K562 (cell line): Measurements from ENCODE around the gene MPDZ. TPM values are rescaled to one million over a fixed set of nuclear protein-coding genes. Genes with fewer than 3 reads are reported as not detected.

Experiments
- ATAC-seq: fragments of 200-7000 bp; cut with Tn5 transposase; 3 replicates; pipeline ENCODE4 v1.9.1; 2020; ENCODE audit warnings: moderate library complexity
- BruUV-seq: library from RNA; stranded (reverse); fragments of 400-500 nt; replicated peaks from 2 replicates; lab custom pipeline; 2021; lab: Mats Ljungman, UMichigan
- CTCF ChIA-PET: fragments of 300-600 bp; formaldehyde crosslinking; extraction: SDS; loops from one replicate; lab custom pipeline; 2021; ENCODE audit warnings: low intra/inter-chr PET ratio; lab: Yijun Ruan, JAX
- POLR2A ChIA-PET: fragments of 300-600, 350-650 bp; sonication (Branson Sonifier 250); formaldehyde crosslinking; extraction: SDS; loops from one replicate; lab custom pipeline; 2021; ENCODE audit warnings: antibody characterized with exemption, inconsistent platforms; lab: Yijun Ruan, JAX
- DNase-seq, 4 experiments: peaks; one replicate each; pipeline versions ENCODE4 v3.0.0 to v3.0.0-alpha.2; 2011 to 2018; ENCODE audit warnings: low spot score in 3 of 4, mixed read lengths in 3 of 4; ENCODE audit errors: extremely low read depth in 1 of 4
- FAIRE-seq: peaks from 2 replicates; lab custom pipeline; 2011; peaks lifted over from hg19 to GRCh38; lab: Jason Lieb, UNC
- H2AFZ ChIP-seq: 2 replicates; pipeline ENCODE4 v1.6.0; 2011; ENCODE audit warnings: low read depth, low read length, control low read depth, inconsistent platforms
- H3K27ac ChIP-seq: fragments of 200-600 bp; 3 replicates; pipeline ENCODE4 v1.8.0; 2011; ENCODE audit warnings: low read depth, mild to moderate bottlenecking, control low read depth, inconsistent platforms, low read length, moderate library complexity, mixed read lengths; ENCODE audit errors: extremely low read depth
- H3K27me3 ChIP-seq, 2 experiments: fragments of 300-600 bp in 1 of 2; 2 replicates in 1 of 2; 3 replicates in 1 of 2; pipeline versions ENCODE4 v1.6.0 to v1.8.0; 2011; ENCODE audit warnings: inconsistent platforms in 2 of 2, low read length in 2 of 2, mild to moderate bottlenecking in 1 of 2, mixed read lengths in 1 of 2, moderate library complexity in 1 of 2; ENCODE audit not compliant: control insufficient read depth in 2 of 2, insufficient read depth in 2 of 2
- H3K36me3 ChIP-seq: fragments of 300-600 bp; 3 replicates; pipeline ENCODE4 v1.8.0; 2011; ENCODE audit warnings: mild to moderate bottlenecking, low read length, inconsistent platforms; ENCODE audit not compliant: control insufficient read depth, insufficient read depth
- H3K4me1 ChIP-seq, 2 experiments: fragments of 200-600 bp in 1 of 2; replicated peaks in 1 of 2; 2 replicates in 1 of 2; 3 replicates in 1 of 2; pipeline versions ENCODE4 v1.5.1 to v1.8.0; 2011; ENCODE audit warnings: inconsistent platforms in 2 of 2, low read length in 2 of 2, mild to moderate bottlenecking in 1 of 2, mixed read lengths in 1 of 2, moderate library complexity in 1 of 2; ENCODE audit not compliant: control insufficient read depth in 2 of 2, insufficient read depth in 2 of 2
- H3K4me2 ChIP-seq: 2 replicates; pipeline ENCODE4 v1.6.1; 2011; ENCODE audit warnings: low read length, control low read depth, inconsistent platforms, mixed read lengths; ENCODE audit not compliant: insufficient read depth
- H3K4me3 ChIP-seq: fragments of 200-600 bp; sonication (generic), shearing (Covaris generic); 2 replicates; pipeline ENCODE4 v1.5.1; 2016; ENCODE audit warnings: control low read depth, inconsistent platforms
- H3K79me2 ChIP-seq: fragments of 200-600 bp; 3 replicates; pipeline ENCODE4 v1.8.0; 2011; ENCODE audit warnings: low read length, inconsistent platforms; ENCODE audit not compliant: control insufficient read depth, insufficient read depth
- H3K9ac ChIP-seq, 2 experiments: 2 replicates each; pipeline versions ENCODE4 v1.6.0 to v1.6.1; 2011; ENCODE audit warnings: low read depth in 2 of 2, low read length in 2 of 2, control low read depth in 1 of 2, inconsistent platforms in 1 of 2, mild to moderate bottlenecking in 1 of 2, mixed read lengths in 1 of 2; ENCODE audit not compliant: insufficient read depth in 1 of 2
- H3K9me1 ChIP-seq: one replicate; pipeline ENCODE4 v1.6.0; 2011; ENCODE audit warnings: inconsistent platforms, mild to moderate bottlenecking, low read length, moderate library complexity; ENCODE audit not compliant: control insufficient read depth, insufficient read depth
- H3K9me3 ChIP-seq: replicated peaks from 2 replicates; pipeline ENCODE4 v1.5.1; 2011; ENCODE audit warnings: low read depth, low read length, inconsistent platforms; ENCODE audit not compliant: control insufficient read depth, insufficient read depth
- H4K20me1 ChIP-seq: replicated peaks from 2 replicates; pipeline ENCODE4 v1.6.1; 2011; ENCODE audit warnings: low read length, inconsistent platforms, mixed read lengths; ENCODE audit not compliant: control insufficient read depth, insufficient read depth
- JUNB ChIP-seq: fragments of 450-650 bp; formaldehyde crosslinking; conservative IDR thresholded peaks from 2 replicates; pipeline ENCODE4 v1.4.0; 2020; ENCODE audit warnings: mild to moderate bottlenecking
- NFRKB ChIP-seq: fragments of 450-650 bp; IDR thresholded peaks from 2 replicates; pipeline ENCODE4 v1.6.1; 2016; ENCODE audit warnings: low read depth
- SMARCE1 ChIP-seq: fragments of 450-650 bp; IDR thresholded peaks from 2 replicates; pipeline ENCODE4 v1.7.1; 2016; ENCODE audit warnings: mild to moderate bottlenecking
- ZNF695 ChIP-seq: fragments of 450-650 bp; formaldehyde crosslinking; IDR thresholded peaks from 2 replicates; pipeline ENCODE4 v1.4.0; 2020; ENCODE audit warnings: mild to moderate bottlenecking, moderate library complexity
- ZNF699 ChIP-seq: fragments of 250-450 bp; sonication (Bioruptor Pico); IDR thresholded peaks from 2 replicates; pipeline ENCODE4 v1.8.0; 2021; ENCODE audit warnings: mild to moderate bottlenecking, moderate library complexity; ENCODE audit not compliant: insufficient replicate concordance
- WGBS: fragments of 100-300 bp; shearing (Covaris generic); methylation state at CpG from one replicate; pipeline ENCODE4 v1.1.6; 2016; ENCODE audit warnings: low coverage, mixed read lengths; ENCODE audit not compliant: insufficient coverage; ENCODE audit errors: missing lambda C conversion rate; 5-methylcytosine and 5-hydroxymethylcytosine counted together
- in situ Hi-C: fragments of 300-500 bp; cut with MboI; formaldehyde crosslinking; loops from 4 replicates; pipeline ENCODE4 v1.15.0; 2018; ENCODE audit warnings: inconsistent platforms, mixed read lengths
- intact Hi-C: fragments of 100-400 bp; cut with micrococcal nuclease; formaldehyde crosslinking; loops from 2 replicates; pipeline ENCODE4 v1.14.2; 2022
- polyA plus RNA-seq, 8 experiments: library from polyadenylated mRNA; depleted of rRNA in 4 of 8; stranded (reverse) in 5 of 8; unstranded in 3 of 8; fragments of >200 nt; fragmentation: Nextera tagmentation in 2 of 8; fragmentation: Illumina TruSeq in 1 of 8; extraction: Ambion mirVana in 2 of 8; extraction: Trizol in 1 of 8; gene quantifications; 2 replicates each; pipeline versions ENCODE4 v1.2.1 to v1.2.3, GENCODE V29; 2011 to 2014; ENCODE audit warnings: inconsistent platforms in 1 of 8, missing spikeins in 1 of 8
- total RNA-seq, 7 experiments: library from RNA; depleted of rRNA in 6 of 7; stranded (reverse); fragments of >200 nt in 6 of 7; fragmentation: Illumina TruSeq in 2 of 7; extraction: Trizol in 2 of 7; gene quantifications; 2 replicates each; pipeline versions ENCODE4 v1.2.1 to v1.2.3, GENCODE V29; 2011 to 2021; ENCODE audit warnings: low replicate concordance in 1 of 7

The MPDZ gene
- total and polyA plus RNA-seq, 9 of the 15 experiments (the other 6 are each of a cell fraction or from before 2014, with no cell fraction given): 3.9 to 13.2 (median 5.7) TPM

GRCh38 chr9:13131416-13131815 is 148.1 kb downstream of the MPDZ start (continued):
- TF ChIP-seq JUNB (no peak), ZNF695 (CRISPR knock-in tag) (no peak), SMARCE1 (no peak)

GRCh38 chr9:13128266-13128860 is 151.1 kb downstream of the MPDZ start:
- intact Hi-C loops: no loop called here
- Histone ChIP-seq H3K36me3 (no peaks in the 10 kb centered on the region), H3K9ac (no peak overlapping the region), H3K4me3 (no peak overlapping the region), H3K79me2 (no peaks in the 10 kb centered on the region)
- BruUV-seq: no TSS peak
- TF ChIP-seq NFRKB: no peak
- no peak for TF ChIP-seq ZNF699
- TF ChIP-seq, all 486 proteins: peak for 0
- Histone ChIP-seq H3K27me3 (no peaks in the 10 kb centered on the region), H3K4me1 (no peaks in the 10 kb centered on the region), H3K9me3 (no peaks in the 10 kb centered on the region), H3K27ac (no peak overlapping the region), H4K20me1 (no peaks in the 10 kb centered on the region), H3K9me1 (no peaks in the 10 kb centered on the region), H2AFZ (no peak overlapping the region), H3K4me2 (no peak overlapping the region)
- ChIA-PET POLR2A (interaction anchor here (1.3 kb wide), 1 partner anchor 11 kb away, joined by 3 read pairs; no protein-coding TSS in a partner anchor), CTCF (no interaction called here)
- ATAC-seq (no peak), FAIRE-seq (no peak), DNase-seq (no peak)
- 80% methylated on average over 1 of the region's 1 CpG for WGBS
- in situ Hi-C loops: no loop called here
